HEK293 (cell line): Measurements from ENCODE around the gene SLC20A1.

Experiments
- CTCF ChIA-PET: fragments of 350-600 bp; formaldehyde crosslinking; extraction: SDS; loops from one replicate; lab custom pipeline; 2021; ENCODE audit warnings: antibody characterized with exemption; lab: Yijun Ruan, JAX
- POLR2A ChIA-PET: fragments of 300-600 bp; formaldehyde crosslinking; extraction: SDS; loops from one replicate; lab custom pipeline; 2020; ENCODE audit warnings: antibody characterized with exemption, inconsistent platforms; lab: Yijun Ruan, JAX
- H3K27ac ChIP-seq: fragments of 200-500 bp; sonication (Bioruptor generic); 2 replicates; pipeline ENCODE4 v1.5.1; 2014; ENCODE audit warnings: low read depth, low read length, control low read depth, inconsistent platforms; ENCODE audit errors: extremely low read depth
- H3K36me3 ChIP-seq, 2 experiments: fragments of 200-500 bp in 1 of 2; sonication (Bioruptor generic) in 1 of 2; 1 replicate in 1 of 2; 2 replicates in 1 of 2; pipeline ENCODE4 v1.5.1; 2014 to 2017; ENCODE audit warnings: inconsistent platforms in 2 of 2, low read length in 2 of 2; ENCODE audit not compliant: control insufficient read depth in 2 of 2, insufficient read depth in 1 of 2
- H3K4me1 ChIP-seq: fragments of 200-500 bp; sonication (Bioruptor generic); 2 replicates; pipeline ENCODE4 v1.5.1; 2014; ENCODE audit warnings: mild to moderate bottlenecking, low read length, inconsistent platforms; ENCODE audit not compliant: control insufficient read depth, insufficient read depth
- H3K4me3 ChIP-seq: 2 replicates; pipeline ENCODE4 v1.5.1; 2011; ENCODE audit warnings: low read depth, mild to moderate bottlenecking, control low read depth, low read length, moderate library complexity
- H3K9me3 ChIP-seq: fragments of 200-500 bp; sonication (Bioruptor generic); 2 replicates; pipeline ENCODE4 v1.5.1; 2014; ENCODE audit warnings: low read depth, low read length, inconsistent platforms; ENCODE audit not compliant: control insufficient read depth, insufficient read depth
- EGR2 ChIP-seq: fragments of 450-650 bp; formaldehyde crosslinking; IDR thresholded peaks from 2 replicates; pipeline ENCODE4 v1.5.1; 2016; ENCODE audit warnings: low read depth, missing biosample characterization, missing genetic modification characterization
- GLI2 ChIP-seq: fragments of 450-650 bp; formaldehyde crosslinking; IDR thresholded peaks from 2 replicates; pipeline ENCODE4; 2017; ENCODE audit warnings: missing biosample characterization, missing genetic modification characterization, low read depth, borderline replicate concordance
- GLI4 ChIP-seq: fragments of 450-650 bp; formaldehyde crosslinking; IDR thresholded peaks from 2 replicates; pipeline ENCODE4 v1.5.1; 2016; ENCODE audit warnings: missing biosample characterization, missing genetic modification characterization
- GLIS2 ChIP-seq: fragments of 450-650 bp; formaldehyde crosslinking; IDR thresholded peaks from 2 replicates; pipeline ENCODE4 v1.5.1; 2016; ENCODE audit warnings: missing biosample characterization, missing genetic modification characterization
- HOXA7 ChIP-seq: sonication (generic); formaldehyde crosslinking; IDR thresholded peaks from 2 replicates; pipeline ENCODE4 v1.8.1; 2022; ENCODE audit warnings: missing genetic modification reagents, borderline replicate concordance
- KLF8 ChIP-seq: fragments of 450-650 bp; formaldehyde crosslinking; IDR thresholded peaks from 2 replicates; pipeline ENCODE4 v1.5.1; 2016; ENCODE audit warnings: missing biosample characterization, missing genetic modification characterization
- MEIS1 ChIP-seq: sonication (generic); formaldehyde crosslinking; IDR thresholded peaks from 2 replicates; pipeline ENCODE4 v1.8.1; 2022; ENCODE audit warnings: missing genetic modification reagents, mild to moderate bottlenecking, borderline replicate concordance
- PATZ1 ChIP-seq: fragments of 450-650 bp; formaldehyde crosslinking; IDR thresholded peaks from 2 replicates; pipeline ENCODE4 v1.5.1; 2016; ENCODE audit warnings: missing biosample characterization, missing genetic modification characterization
- ZEB2 ChIP-seq: fragments of 450-650 bp; formaldehyde crosslinking; IDR thresholded peaks from 2 replicates; pipeline ENCODE4 v1.5.1; 2016; ENCODE audit warnings: missing biosample characterization, missing genetic modification characterization
- ZFHX2 ChIP-seq: fragments of 450-650 bp; formaldehyde crosslinking; conservative IDR thresholded peaks from 2 replicates; pipeline ENCODE4 v1.5.1; 2016; ENCODE audit warnings: missing biosample characterization, missing genetic modification characterization
- ZFP69B ChIP-seq: fragments of 450-650 bp; formaldehyde crosslinking; IDR thresholded peaks from 2 replicates; pipeline ENCODE4 v1.5.1; 2016; ENCODE audit warnings: missing biosample characterization, missing genetic modification characterization
- ZNF280C ChIP-seq: fragments of 450-650 bp; formaldehyde crosslinking; IDR thresholded peaks from 2 replicates; pipeline ENCODE4 v1.5.1; 2016; ENCODE audit warnings: missing biosample characterization, missing genetic modification characterization
- ZNF292 ChIP-seq: fragments of 450-650 bp; formaldehyde crosslinking; IDR thresholded peaks from 2 replicates; pipeline ENCODE4 v1.5.1; 2016; ENCODE audit warnings: low read depth, missing biosample characterization, missing genetic modification characterization, borderline replicate concordance
- ZNF366 ChIP-seq: fragments of 450-650 bp; formaldehyde crosslinking; conservative IDR thresholded peaks from 2 replicates; pipeline ENCODE4 v1.5.1; 2016; ENCODE audit warnings: missing biosample characterization, missing genetic modification characterization
- ZNF394 ChIP-seq: fragments of 450-650 bp; formaldehyde crosslinking; IDR thresholded peaks from 2 replicates; pipeline ENCODE4 v1.5.1; 2016; ENCODE audit warnings: missing biosample characterization, missing genetic modification characterization, mild to moderate bottlenecking, moderate library complexity, borderline replicate concordance
- ZNF473 ChIP-seq: fragments of 450-650 bp; formaldehyde crosslinking; IDR thresholded peaks from 2 replicates; pipeline ENCODE4 v1.5.1; 2017; ENCODE audit warnings: missing biosample characterization, missing genetic modification characterization
- ZNF544 ChIP-seq: fragments of 450-650 bp; formaldehyde crosslinking; IDR thresholded peaks from 2 replicates; pipeline ENCODE4 v1.5.0; 2017; ENCODE audit warnings: missing biosample characterization, missing genetic modification characterization
- ZNF600 ChIP-seq: fragments of 450-650 bp; formaldehyde crosslinking; IDR thresholded peaks from 2 replicates; pipeline ENCODE4 v1.5.1; 2016; ENCODE audit warnings: missing biosample characterization, missing genetic modification characterization
- ZNF626 ChIP-seq: fragments of 450-650 bp; sonication (Bioruptor Pico); formaldehyde crosslinking; IDR thresholded peaks from 2 replicates; pipeline ENCODE4 v1.5.1; 2018; ENCODE audit warnings: missing biosample characterization, missing genetic modification characterization, inconsistent platforms
- ZNF629 ChIP-seq: fragments of 450-650 bp; formaldehyde crosslinking; IDR thresholded peaks from 2 replicates; pipeline ENCODE4 v1.5.1; 2017; ENCODE audit warnings: missing biosample characterization, missing genetic modification characterization
- ZNF670 ChIP-seq: fragments of 450-650 bp; formaldehyde crosslinking; IDR thresholded peaks from 2 replicates; pipeline ENCODE4 v1.5.1; 2016; ENCODE audit warnings: missing biosample characterization, missing genetic modification characterization, low read depth
- TF ChIP-seq, protein P1 (sequence below): fragments of 450-650 bp; formaldehyde crosslinking; optimal IDR thresholded peaks from 2 replicates; pipeline ENCODE3; 2016; ENCODE audit warnings: missing biosample characterization, mild to moderate bottlenecking, missing genetic modification characterization
- TF ChIP-seq, protein P2 (sequence below): fragments of 450-650 bp; formaldehyde crosslinking; IDR thresholded peaks from 2 replicates; pipeline ENCODE4 v1.5.1; 2017; ENCODE audit warnings: missing biosample characterization, missing genetic modification characterization

Gene SLC20A1

DNA sequence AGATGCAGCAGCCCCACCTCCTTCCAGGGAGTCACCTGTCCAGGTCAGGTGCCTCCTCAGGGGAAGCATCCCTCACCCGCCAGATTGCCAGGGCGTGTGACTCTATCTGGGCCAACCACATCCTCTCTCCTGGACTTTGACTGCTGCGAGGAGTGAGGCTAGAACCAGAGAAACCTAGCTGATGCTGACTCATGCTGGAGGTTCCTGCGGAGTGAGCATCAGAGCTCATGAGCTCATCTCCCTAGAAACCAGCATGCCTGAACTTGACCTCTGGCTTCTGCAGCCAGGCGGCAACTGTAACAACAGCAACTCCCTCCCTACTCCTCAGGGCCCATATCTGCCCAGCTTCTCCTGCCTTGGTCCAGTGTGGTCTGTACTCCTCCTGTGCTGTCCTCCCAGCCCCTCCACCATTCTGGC, 46.8 kb downstream of the SLC20A1 start (continued):
- TF ChIP-seq ZNF394 (tag by site-specific recombination) (peak; percentile 90), KLF8 (peak; percentile 48), ZFP69B (no peak), PATZ1 (tag by site-specific recombination) (0 out of 2 replicates have a peak, but pooled peaks have one; percentile 40), GLI2 (tag by site-specific recombination) (no peak), ZEB2 (tag by site-specific recombination) (peak; percentile 63; the same call in 1 of the 2 replicates)
- TF ChIP-seq, all 188 proteins: peak for 27

DNA sequence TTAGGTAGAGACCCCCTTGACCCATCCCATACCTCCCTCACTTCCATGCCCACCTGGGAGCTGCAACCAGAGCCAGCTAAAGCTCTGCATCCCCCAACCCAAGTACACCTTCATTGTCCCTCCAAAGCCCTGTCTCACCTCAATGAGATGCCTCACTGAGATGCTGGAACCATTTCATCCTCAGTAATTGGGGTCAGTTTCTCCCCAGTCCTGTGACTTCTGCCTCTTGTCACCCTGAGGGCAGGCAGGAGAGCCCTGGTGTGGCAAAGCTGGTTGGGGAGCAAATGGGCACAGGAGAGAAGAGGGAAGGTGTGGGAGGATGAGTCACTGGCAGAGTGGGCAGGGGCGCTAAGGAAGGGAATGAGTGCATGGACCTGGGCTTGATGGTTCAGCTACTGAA, 47.2 kb downstream of the SLC20A1 start:
- Histone ChIP-seq H3K4me1 (no peaks in the 10 kb centered on the region), H3K36me3 (no peaks in the 10 kb centered on the region), H3K4me3 (no peak overlapping the region), H3K9me3 (no peaks in the 10 kb centered on the region)
- TF ChIP-seq MEIS1 (CRISPR knock-in tag) = no peak
- 0 out of 2 replicates have a peak, but pooled peaks have one; percentile 39 for TF ChIP-seq GLI4
- TF ChIP-seq HOXA7 (CRISPR knock-in tag) = no peak
- no peak for TF ChIP-seq ZNF280C (tag by site-specific recombination)
- TF ChIP-seq, protein P1, sequence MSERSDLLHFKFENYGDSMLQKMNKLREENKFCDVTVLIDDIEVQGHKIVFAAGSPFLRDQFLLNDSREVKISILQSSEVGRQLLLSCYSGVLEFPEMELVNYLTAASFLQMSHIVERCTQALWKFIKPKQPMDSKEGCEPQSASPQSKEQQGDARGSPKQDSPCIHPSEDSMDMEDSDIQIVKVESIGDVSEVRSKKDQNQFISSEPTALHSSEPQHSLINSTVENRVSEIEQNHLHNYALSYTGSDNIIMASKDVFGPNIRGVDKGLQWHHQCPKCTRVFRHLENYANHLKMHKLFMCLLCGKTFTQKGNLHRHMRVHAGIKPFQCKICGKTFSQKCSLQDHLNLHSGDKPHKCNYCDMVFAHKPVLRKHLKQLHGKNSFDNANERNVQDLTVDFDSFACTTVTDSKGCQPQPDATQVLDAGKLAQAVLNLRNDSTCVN (tag by site-specific recombination) = no peak
- TF ChIP-seq ZNF600 (tag by site-specific recombination) = 0 out of 2 replicates have a peak, but pooled peaks have one; percentile 3
- no peak for TF ChIP-seq ZNF629 (tag by site-specific recombination)
- no peak for TF ChIP-seq ZNF544 (tag by site-specific recombination)
- no peak for TF ChIP-seq ZNF366 (tag by site-specific recombination)
- peak; percentile 42; the same call in 1 of the 2 replicates for TF ChIP-seq EGR2
- no peak for TF ChIP-seq ZNF292 (tag by site-specific recombination)
- no peak for TF ChIP-seq ZNF626 (tag by site-specific recombination)
- peak; percentile 82 for TF ChIP-seq ZFHX2 (tag by site-specific recombination)
- TF ChIP-seq ZNF394 (tag by site-specific recombination) = peak; percentile 55; the same call in 1 of the 2 replicates
- TF ChIP-seq PATZ1 (tag by site-specific recombination) = no peak
- TF ChIP-seq, protein P2, sequence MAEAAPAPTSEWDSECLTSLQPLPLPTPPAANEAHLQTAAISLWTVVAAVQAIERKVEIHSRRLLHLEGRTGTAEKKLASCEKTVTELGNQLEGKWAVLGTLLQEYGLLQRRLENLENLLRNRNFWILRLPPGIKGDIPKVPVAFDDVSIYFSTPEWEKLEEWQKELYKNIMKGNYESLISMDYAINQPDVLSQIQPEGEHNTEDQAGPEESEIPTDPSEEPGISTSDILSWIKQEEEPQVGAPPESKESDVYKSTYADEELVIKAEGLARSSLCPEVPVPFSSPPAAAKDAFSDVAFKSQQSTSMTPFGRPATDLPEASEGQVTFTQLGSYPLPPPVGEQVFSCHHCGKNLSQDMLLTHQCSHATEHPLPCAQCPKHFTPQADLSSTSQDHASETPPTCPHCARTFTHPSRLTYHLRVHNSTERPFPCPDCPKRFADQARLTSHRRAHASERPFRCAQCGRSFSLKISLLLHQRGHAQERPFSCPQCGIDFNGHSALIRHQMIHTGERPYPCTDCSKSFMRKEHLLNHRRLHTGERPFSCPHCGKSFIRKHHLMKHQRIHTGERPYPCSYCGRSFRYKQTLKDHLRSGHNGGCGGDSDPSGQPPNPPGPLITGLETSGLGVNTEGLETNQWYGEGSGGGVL = 0 out of 2 replicates have a peak, but pooled peaks have one; percentile 6
- TF ChIP-seq GLIS2 (tag by site-specific recombination) = 0 out of 2 replicates have a peak, but pooled peaks have one; percentile 12
- no peak for TF ChIP-seq ZNF670
- TF ChIP-seq ZNF473 (tag by site-specific recombination) = no peak
- TF ChIP-seq, all 188 proteins: peak for 7
- ChIA-PET CTCF (interaction anchor here (0.5 to 3.2 kb wide), 9 partner anchors 9 to 93 kb away, joined by 3 to 21 read pairs (median 4); no protein-coding TSS in a partner anchor), POLR2A (interaction anchor here (0.9 to 1.3 kb wide), 4 partner anchors 46 to 109 kb away, joined by 3 to 6 read pairs (median 4); partner anchors contain the start of genes CHCHD5 and SLC20A1)
- H3K27ac ChIP-seq = no peak overlapping the region
